HG02798 (cell line): Measurements from ENCODE around the gene SLC36A2.
"Not testable (repeated sequence)": the region's sequence is repeated elsewhere in the genome, so short reads cannot be mapped to it uniquely, and the experiment has no call there.

ENCODE experiments used
- ATAC-seq: cut with Tn5 transposase; IDR thresholded peaks from one replicate; pipeline ENCODE4 v1.9.1; 2021; ENCODE audit warnings: mild to moderate bottlenecking; ENCODE audit not compliant: unreplicated experiment, poor library complexity

The SLC36A2 gene

GRCh38 chr5:151328734-151329133 is 18.6 kb downstream of the SLC36A2 start:
- ATAC-seq = no peak

- ATAC-seq = no peak
These were observed 19.8 kb downstream of the SLC36A2 start for GRCh38 chr5:151327585-151327984.

DNA sequence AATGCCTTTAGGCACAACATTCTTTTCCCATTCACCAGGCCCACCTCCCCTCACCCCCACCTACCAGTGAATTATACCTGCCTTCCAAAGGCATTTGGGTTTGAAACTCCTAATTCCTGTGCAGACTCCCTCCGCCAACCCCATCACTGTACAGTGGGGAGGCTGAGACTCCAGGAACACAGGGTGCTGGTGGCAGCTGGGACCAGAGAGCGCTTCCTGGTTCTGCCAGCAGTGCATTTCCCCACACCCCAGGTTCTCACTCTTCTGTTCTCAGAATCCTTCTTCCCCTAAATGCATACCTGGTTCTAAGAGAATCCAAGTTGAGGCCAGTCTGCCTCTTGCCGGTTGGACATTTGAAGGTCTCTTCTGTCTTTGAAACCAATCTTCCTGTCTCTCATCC is 21.1 kb downstream of the SLC36A2 start:
- no peak for ATAC-seq

GRCh38 chr5:151320481-151320880 is 26.9 kb downstream of the SLC36A2 start:
- ATAC-seq = no peak

GRCh38 chr5:151318850-151319732 is 28.3 kb downstream of the SLC36A2 start:
- ATAC-seq = peak; percentile 60

GRCh38 chr5:151317871-151318270 is 29.5 kb downstream of the SLC36A2 start:
- no peak for ATAC-seq

GRCh38 chr5:151315998-151316597 is 31.3 kb downstream of the SLC36A2 start:
- ATAC-seq = peak; percentile 84

DNA sequence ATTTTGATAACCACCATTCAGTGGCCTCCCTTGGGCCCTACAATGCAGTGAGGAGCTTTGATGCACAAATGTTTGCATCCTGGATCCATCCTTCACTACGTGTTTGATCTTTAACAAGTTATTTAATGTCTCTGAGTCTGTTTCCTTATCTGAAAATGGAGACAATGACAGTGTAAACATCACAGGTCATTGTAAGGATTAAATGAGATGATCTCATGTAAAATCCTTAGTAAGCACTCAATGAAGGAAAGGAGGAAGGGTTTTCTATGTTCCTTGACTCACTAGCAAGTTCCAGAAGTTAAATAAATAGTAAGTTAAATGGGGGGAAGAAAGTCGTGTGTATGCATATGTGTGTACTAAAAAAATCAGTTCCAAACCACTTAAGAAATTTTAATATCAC is 34.0 kb downstream of the SLC36A2 start:
- no peak for ATAC-seq

- no peak for ATAC-seq
These were observed 34.5 kb downstream of the SLC36A2 start for GRCh38 chr5:151312756-151313324.

- no peak for ATAC-seq
These were observed 36.4 kb downstream of the SLC36A2 start for GRCh38 chr5:151310932-151311331.

GRCh38 chr5:151309821-151310220 is 37.5 kb downstream of the SLC36A2 start:
- not testable (repeated sequence) for ATAC-seq

DNA sequence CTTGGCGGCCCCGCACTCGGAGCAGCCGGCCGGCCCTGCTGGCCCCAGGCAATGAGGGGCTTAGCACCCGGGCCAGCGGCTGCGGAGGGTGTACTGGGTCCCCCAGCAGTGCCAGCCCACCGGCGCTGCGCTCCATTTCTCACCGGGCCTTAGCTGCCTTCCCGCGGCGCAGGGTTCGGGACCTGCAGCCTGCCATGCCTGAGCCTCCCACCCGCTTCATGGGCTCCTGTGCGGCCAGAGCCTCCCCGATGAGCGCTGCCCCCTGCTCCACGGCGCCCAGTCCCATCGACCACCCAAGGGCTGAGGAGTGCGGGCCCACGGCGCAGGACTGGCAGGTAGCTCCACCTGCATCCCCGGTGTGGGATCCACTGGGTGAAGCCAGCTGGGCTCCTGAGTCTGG is 38.1 kb downstream of the SLC36A2 start:
- not testable (repeated sequence) for ATAC-seq

DNA sequence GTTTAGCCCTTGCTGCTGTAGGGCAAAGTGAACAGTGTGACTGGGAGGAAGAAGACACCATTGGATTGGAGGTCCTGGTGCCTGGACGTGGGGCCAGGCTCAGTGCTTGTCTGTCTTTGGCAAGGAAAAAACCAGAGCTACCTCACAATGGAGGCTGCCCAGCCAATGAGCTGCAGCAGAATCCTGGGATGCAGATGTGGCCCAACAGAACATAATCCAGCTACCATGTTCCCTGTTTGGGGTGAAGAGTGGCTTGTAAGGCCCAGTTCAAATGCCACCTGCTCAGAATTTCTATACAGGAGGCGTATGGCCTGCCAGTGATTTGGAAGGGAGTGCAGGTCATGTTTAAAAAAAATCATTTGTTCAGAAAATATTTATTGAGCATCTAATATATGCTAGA is 43.7 kb downstream of the SLC36A2 start, which contains the start of gene SLC36A3:
Gene SLC36A3, minus strand, starts transcription at position 101 of the 400 bp plus-strand sequence. CDS start 412 bp downstream, outside the sequence.
- no peak for ATAC-seq

DNA sequence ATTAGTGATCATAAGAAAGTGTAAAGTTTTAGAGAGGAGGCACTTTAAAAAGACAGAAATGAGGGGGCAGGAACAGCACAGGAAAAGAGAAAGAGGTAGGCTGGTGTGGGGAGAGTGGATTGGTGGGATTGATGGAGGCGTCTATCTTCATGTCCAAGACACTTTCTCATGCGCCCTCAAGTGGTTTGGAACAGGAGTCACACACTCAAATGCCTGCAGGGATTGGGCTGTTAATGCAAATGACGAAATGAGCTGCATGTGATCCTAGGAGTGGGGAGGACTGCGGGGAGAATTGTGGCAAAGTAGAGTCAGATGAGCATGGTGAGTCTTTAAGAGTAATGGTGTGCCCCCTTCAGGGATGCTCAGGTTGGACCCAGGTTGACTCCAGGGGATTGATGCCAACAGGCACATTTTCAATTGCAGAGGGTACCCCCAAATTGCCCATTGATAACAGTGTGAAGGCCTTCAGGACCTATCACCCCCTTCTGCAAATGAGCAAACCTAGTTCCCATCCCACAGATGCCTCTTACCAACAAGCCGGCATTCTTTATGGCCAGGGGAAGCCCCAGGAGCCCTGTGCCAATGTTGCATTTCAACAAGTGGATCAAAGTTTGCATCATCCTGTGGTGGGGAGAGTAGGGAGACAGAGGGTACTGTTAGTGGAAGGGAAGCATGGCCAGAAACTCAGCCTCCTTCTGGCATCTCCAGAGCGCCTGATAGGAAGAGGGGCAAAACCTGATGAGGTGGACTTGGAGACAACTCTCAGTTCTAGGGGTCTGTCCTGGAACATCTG is 49.1 kb downstream of the SLC36A2 start:
- peak; percentile 69 for ATAC-seq

DNA sequence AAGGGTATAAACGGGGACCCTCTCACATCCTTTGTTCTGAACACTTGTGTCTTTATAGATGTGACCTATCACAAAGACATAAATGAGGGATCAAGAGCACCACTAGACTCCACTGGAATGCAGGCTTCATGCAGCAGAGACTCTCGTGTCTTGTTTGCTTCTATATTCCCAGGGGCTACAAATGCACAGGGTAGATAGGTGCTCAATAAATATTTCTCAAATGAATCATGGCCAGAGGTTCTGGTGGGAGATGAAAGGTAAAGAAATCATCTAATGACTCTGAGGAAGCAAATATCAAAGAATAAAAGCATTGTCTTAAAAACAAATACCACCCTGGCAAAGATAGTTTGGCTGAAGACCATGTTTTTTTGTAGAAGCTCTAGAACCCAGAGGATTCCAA is 50.4 kb downstream of the SLC36A2 start:
- ATAC-seq = no peak

- ATAC-seq = no peak
These were observed 50.9 kb downstream of the SLC36A2 start for GRCh38 chr5:151296478-151296830.

- no peak for ATAC-seq
These were observed 51.4 kb downstream of the SLC36A2 start for GRCh38 chr5:151295791-151296477.

- no peak for ATAC-seq
These were observed 52.2 kb downstream of the SLC36A2 start for GRCh38 chr5:151295138-151295537.

- no peak for ATAC-seq
These were observed 53.7 kb downstream of the SLC36A2 start for GRCh38 chr5:151293624-151294023.

DNA sequence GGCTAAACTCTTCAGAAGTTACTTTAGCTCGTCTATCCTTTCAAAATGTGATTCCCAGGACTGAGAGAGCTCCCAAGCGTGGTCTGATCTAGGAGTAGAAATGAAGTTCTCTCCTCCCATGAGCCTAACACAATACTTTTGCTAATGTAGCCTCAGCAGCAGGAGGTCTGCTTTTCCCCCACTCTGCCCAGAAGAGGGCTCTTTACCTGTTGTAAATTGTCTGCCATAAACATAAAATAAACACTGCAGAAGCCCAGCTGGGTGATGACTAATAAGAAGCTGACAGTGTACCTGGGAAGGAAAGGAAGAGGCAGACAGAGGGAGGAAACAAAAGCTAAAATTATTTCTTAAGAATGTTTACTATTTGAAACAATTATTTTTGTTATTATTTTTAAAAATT is 59.2 kb downstream of the SLC36A2 start:
- no peak for ATAC-seq
